ENCODE data around the gene AKAP12. TPM values are rescaled to one million over a fixed set of nuclear protein-coding genes. Genes with fewer than 3 reads are reported as not detected.

Gene AKAP12
- total RNA-seq, 1 donor from 2014 or later = 54.4 TPM

Other genes starting within 250 kb of the AKAP12 start
- gene ZBTB2, start 151.6 kb downstream of the AKAP12 start, total RNA-seq = 8.0 and 9.7 TPM in 2 replicates
- 30.4 and 35.9 TPM in 2 replicates for gene RMND1, start 212.2 kb downstream of the AKAP12 start, total RNA-seq